ENCODE measurements around the gene PUM2. TPM values are rescaled to one million over a fixed set of nuclear protein-coding genes. Genes with fewer than 3 reads are reported as not detected.

Gene PUM2
- total and polyA plus RNA-seq, 2 of the 8 experiments (the other 6 are each of a cell fraction or from before 2014, with no cell fraction given): 46.6 to 114 TPM

DNA sequence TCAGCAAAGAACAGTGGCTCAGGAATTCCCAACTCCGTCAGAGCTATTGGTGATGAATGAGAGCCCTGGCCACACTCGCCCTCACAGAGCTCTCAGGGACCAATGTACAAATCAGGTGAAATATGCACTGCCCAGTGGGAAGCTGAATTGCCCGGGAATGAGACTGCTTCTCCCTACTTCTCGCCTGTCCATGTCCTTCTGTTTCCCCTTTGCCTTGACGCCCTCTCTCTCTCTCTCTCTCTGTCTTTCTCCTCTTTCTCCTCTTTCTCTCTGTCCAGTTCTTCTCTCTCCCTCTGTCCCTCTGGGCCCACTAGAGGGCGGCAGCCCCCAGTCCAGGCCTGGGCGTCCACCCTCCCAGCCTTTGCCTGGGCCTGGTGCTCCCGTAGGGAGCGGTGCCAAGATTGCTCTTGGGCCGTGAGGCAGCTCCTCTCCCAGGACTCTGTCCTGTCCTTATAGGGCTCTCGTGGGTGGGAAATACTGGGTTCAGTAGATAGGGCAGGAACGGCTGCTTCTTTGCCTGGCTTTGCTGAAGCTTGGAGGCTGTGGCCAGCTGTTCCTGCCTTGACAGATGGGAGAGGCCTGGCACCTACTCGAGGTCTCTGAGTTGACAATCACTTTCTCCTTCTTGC, 28.4 kb upstream of the PUM2 start (continued):
- peak; percentile 81 to 85 for TF ChIP-seq RAD21 (IDR thresholded peaks at IDR 0.05 in 1 of 2, conservative IDR thresholded peaks at IDR 0.05 in 1 of 2; ENCODE audit: low read depth in 2 of 2, low read length in 2 of 2)

Measured in H1 (cell line).